Astrocyte of the cerebellum (primary cell): Measurements from ENCODE around the gene ZNHIT6.
"Not testable (repeated sequence)": the region's sequence is repeated elsewhere in the genome, so short reads cannot be mapped to it uniquely, and the experiment has no call there.

Source experiments
- DNase-seq: peaks from one replicate; pipeline ENCODE4 v3.0.0-alpha.2; 2011; ENCODE audit warnings: low read depth
- H3K4me3 ChIP-seq: 2 replicates; pipeline ENCODE4 v1.5.1; 2011; ENCODE audit warnings: mild to moderate bottlenecking, low read depth, low read length, moderate library complexity
- in situ Hi-C: cut with HindIII; loops from 2 replicates; pipeline ENCODE4 v1.10.0; 2017; ENCODE audit warnings: low sequenced_read_pairs
- TF ChIP-seq, protein P1 (sequence below): IDR thresholded peaks from 2 replicates; pipeline ENCODE4 v1.5.1; 2012; ENCODE audit warnings: low read length, low read depth, moderate library complexity, mild to moderate bottlenecking; ENCODE audit errors: missing control alignments

Gene ZNHIT6

DNA sequence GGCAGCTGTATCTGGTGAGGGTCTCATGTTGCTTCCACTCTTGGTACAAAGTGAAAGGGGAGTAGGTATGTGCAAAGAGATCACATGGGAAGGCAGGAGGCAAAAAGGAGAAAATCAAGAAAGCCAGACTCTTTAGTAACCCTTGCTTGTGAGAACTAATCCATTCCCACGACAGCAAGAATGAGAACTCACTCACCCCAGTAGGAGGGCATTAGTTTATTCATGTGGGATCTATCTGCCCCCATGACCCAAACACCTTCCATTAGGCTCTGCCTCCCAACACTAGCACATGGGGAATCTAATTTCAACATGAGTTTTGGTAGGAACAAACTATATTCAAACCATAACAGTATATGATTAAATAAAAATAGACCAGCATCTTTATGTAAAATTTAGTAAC, 57.6 kb downstream of the ZNHIT6 start:
- DNase-seq, result no peak
- in situ Hi-C loops, result no loop called here
- TF ChIP-seq, protein P1, sequence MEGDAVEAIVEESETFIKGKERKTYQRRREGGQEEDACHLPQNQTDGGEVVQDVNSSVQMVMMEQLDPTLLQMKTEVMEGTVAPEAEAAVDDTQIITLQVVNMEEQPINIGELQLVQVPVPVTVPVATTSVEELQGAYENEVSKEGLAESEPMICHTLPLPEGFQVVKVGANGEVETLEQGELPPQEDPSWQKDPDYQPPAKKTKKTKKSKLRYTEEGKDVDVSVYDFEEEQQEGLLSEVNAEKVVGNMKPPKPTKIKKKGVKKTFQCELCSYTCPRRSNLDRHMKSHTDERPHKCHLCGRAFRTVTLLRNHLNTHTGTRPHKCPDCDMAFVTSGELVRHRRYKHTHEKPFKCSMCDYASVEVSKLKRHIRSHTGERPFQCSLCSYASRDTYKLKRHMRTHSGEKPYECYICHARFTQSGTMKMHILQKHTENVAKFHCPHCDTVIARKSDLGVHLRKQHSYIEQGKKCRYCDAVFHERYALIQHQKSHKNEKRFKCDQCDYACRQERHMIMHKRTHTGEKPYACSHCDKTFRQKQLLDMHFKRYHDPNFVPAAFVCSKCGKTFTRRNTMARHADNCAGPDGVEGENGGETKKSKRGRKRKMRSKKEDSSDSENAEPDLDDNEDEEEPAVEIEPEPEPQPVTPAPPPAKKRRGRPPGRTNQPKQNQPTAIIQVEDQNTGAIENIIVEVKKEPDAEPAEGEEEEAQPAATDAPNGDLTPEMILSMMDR, result no peak
- no peak overlapping the region for H3K4me3 ChIP-seq

DNA sequence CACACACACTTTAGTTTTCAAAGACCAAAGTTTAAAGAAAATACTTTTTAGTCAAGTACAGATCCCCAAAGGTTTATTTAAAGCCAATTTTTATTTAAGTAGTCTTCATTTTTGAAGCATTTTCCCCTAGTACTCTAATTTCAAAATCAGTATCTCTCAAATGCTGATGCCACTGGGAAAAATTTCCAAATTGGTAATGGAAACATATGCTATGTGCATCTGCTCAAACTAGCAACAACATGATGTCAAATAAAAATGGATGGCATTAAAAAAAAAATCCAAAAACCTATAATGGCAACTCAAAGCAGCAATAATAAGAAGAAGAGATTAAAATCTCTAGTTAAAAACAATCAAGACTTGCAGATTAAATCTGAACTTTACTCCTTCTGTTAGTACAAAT, 58.6 kb downstream of the ZNHIT6 start:
- in situ Hi-C loops, result no loop called here
- DNase-seq, result no peak
- TF ChIP-seq, protein P1, result no peak
- no peak overlapping the region for H3K4me3 ChIP-seq

DNA sequence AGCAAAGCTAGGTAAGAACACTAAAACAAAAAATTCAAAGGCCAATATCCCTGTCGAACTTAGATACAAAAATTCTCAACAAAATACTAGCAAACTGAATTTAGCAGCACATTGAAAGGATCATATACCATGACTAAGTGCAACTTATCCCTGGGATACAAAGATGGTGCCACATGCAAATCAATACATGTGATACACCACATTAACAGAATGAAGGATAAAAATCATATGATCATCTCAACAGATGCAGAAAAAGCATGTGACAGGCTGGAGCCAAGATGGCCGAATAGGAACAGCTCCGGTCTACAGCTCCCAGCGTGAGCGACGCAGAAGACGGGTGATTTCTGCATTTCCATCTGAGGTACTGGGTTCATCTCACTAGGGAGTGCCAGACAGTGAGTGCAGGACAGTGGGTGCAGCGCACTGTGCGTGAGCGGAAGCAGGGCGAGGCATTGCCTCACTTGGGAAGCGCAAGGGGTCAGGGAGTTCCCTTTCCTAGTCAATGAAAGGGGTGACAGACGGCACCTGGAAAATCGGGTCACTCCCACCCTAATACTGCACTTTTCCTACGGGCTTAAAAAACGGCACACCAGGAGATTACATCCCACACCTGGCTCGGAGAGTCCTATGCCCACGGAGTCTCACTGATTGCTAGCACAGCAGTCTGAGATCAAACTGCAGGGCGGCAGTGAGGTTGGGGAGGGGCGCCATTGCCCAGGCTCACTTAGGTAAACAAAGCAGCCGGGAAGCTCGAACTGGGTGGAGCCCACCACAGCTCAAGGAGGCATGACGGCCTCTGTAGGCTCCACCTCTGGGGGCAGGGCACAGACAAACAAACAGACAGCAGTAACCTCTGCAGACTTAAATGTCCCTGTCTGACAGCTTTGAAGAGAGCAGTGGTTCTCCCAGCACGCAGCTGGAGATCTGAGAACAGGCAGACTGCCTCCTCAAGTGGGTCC, 66.4 kb downstream of the ZNHIT6 start:
- in situ Hi-C loops, DNase-seq, H3K4me3 ChIP-seq: not testable (repeated sequence)

DNA sequence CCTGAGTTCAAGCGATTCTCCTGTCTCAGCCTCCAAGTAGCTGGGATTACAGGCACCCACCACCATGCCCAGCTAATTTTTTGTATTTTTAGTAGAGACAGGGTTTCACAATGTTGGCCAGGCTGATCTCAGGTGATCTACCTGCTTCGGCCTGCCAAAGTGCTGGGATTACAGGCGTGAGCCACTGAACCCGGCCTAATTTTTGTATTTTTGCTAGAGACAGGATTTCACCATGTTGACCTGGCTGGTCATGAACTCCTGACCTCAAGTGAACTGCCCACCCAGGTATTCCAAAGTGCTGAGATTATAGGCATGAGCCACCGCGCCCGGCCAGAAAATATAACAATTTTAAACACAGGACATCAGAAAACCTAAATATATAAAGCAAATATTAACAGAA, 68.3 kb downstream of the ZNHIT6 start:
- DNase-seq, in situ Hi-C loops: not testable (repeated sequence)

DNA sequence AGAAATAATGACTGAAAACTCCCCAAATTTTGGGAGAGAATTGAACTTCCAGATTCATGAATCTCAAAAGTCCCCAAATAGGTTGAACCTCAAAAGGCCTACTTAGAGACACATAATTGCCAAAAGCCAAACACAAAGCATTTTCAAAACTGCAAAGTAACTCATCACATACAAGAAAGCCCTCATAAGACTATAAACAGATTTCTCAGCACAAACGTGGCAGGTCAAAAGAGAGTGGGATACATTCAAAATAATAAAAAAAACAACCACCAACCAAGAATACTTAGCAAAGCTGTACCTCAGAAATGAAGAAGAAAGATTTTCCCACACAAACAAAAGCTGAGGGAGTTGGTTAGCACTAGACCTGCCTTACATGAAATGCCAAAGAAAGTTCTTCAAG, 69.8 kb downstream of the ZNHIT6 start:
- DNase-seq, result no peak
- H3K4me3 ChIP-seq, result no peak overlapping the region
- in situ Hi-C loops, result no loop called here
- TF ChIP-seq, protein P1, result no peak

More for the DNA sequence above, 68.3 kb downstream of the ZNHIT6 start:
- H3K4me3 ChIP-seq, result not testable (repeated sequence)

DNA sequence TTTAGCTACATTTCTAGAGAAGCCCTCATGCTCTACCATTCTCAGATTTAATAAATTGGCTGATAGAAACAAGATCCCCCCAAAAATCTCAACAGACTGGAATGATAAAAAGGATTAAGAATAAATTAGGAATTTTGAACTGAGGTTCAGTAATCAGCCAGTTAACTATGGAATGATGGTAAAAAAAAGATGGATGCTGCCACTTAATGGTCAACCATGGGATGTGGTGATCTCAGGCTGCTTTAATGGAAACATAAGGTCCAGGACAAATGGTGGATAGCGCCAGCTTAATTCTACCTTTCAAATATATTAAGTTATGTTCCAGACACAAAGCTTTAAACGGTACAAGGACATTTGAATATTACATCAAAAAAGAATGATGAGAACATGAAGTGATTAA, 77.7 kb downstream of the ZNHIT6 start:
- TF ChIP-seq, protein P1, result no peak
- DNase-seq, result no peak
- no peak overlapping the region for H3K4me3 ChIP-seq
- in situ Hi-C loops, result no loop called here

DNA sequence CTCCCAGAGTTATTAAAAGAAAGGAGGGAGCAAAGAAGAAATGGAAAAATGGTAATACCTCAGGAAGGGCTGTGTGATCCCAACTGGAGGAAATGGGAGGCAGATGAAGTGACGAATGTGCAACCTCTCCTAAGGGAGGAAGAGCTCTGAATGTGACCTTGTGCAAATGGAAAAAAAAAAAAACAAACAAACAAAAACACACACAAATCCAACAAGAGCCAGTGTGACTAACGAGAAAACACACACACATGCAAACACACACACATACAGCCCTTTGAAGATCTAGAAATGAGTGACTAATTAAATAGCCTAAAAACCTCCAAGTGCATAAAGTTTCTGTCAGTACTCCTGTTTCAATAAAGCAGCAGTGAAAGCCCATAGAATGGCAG, 78.7 kb downstream of the ZNHIT6 start:
- no peak overlapping the region for H3K4me3 ChIP-seq
- in situ Hi-C loops, result no loop called here
- TF ChIP-seq, protein P1, result no peak
- no peak for DNase-seq
